GM12873 (cell line): ENCODE data around the gene ANTKMT.

Source experiments
- TF ChIP-seq, protein P1 (sequence below): IDR thresholded peaks from 2 replicates; pipeline ENCODE4 v1.5.1; 2012; ENCODE audit warnings: low read depth, mild to moderate bottlenecking, moderate library complexity, low read length, control low read depth; ENCODE audit not compliant: insufficient read depth; ENCODE audit errors: missing control alignments

Gene ANTKMT

DNA sequence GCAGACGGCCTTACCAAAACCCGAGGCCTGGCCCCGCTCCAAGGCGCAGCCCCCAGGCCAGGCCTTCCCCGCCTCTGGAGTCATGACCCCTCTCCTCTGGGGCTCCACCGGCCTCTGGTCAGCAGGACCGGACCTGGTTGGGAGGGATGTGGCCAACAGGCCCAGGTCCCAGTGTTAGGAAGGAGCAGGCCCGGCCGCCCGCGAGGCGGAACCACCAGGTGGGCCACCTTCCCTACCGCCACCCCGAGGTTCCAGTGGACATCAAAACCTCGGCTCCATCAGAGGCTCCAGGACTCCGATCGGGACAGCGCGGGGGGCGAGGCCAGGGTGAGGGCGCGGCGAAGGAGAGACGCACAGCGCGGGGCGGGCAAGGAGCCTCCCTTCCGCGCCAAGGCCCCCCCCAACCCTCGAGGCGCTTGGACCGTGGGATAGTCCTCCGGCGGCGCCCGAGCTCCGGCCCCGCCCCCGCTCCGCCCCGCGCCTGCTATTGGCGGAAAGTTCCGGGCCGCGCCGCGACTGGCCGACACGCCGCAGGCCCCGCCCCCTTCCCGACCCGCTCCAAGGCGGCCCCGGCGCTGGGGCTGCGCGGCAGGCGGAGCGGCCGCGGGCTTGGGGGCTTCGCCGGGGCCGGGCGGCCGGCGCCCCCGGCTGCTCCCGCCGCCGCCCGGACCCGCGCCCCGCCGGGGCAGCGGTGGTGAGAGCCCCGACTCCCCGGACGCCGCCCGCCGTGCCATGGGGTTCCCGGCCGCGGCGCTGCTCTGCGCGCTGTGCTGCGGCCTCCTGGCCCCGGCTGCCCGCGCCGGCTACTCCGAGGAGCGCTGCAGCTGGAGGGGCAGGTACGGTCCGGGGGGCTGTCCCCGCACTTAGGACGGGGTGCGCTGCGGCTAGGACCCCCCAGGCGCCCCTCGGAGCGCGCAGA is 6.1 kb upstream of the ANTKMT start, which contains the start of gene METRN:
METRN (plus strand) TSS at position 561 of the 919 bp plus-strand sequence; CDS start at position 733, 172 bp downstream.
- TF ChIP-seq, protein P1, sequence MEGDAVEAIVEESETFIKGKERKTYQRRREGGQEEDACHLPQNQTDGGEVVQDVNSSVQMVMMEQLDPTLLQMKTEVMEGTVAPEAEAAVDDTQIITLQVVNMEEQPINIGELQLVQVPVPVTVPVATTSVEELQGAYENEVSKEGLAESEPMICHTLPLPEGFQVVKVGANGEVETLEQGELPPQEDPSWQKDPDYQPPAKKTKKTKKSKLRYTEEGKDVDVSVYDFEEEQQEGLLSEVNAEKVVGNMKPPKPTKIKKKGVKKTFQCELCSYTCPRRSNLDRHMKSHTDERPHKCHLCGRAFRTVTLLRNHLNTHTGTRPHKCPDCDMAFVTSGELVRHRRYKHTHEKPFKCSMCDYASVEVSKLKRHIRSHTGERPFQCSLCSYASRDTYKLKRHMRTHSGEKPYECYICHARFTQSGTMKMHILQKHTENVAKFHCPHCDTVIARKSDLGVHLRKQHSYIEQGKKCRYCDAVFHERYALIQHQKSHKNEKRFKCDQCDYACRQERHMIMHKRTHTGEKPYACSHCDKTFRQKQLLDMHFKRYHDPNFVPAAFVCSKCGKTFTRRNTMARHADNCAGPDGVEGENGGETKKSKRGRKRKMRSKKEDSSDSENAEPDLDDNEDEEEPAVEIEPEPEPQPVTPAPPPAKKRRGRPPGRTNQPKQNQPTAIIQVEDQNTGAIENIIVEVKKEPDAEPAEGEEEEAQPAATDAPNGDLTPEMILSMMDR = no peak

DNA sequence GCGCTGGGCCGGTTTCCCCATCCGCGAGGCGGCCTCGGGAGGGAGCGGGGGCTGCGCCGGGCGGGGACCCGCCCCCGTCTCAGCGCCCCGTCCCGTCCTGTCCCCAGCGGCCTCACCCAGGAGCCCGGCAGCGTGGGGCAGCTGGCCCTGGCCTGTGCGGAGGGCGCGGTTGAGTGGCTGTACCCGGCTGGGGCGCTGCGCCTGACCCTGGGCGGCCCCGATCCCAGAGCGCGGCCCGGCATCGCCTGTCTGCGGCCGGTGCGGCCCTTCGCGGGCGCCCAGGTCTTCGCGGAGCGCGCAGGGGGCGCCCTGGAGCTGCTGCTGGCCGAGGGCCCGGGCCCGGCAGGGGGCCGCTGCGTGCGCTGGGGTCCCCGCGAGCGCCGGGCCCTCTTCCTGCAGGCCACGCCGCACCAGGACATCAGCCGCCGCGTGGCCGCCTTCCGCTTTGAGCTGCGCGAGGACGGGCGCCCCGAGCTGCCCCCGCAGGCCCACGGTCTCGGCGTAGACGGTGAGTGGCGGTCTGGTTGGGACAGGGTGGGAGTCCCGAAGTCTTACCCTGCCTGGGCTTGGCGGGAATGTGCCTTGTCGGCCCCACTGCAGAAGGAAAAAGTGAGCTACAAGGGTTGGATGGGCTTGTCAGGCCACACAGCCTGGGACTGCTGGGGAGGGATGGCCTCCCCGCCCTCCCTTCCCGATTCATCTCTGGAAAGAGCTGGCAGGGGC is 5.3 kb upstream of the ANTKMT start:
- TF ChIP-seq, protein P1 = peak; percentile 13

- TF ChIP-seq, protein P1 = no peak
These were observed 4.8 kb upstream of the ANTKMT start for GRCh38 chr16:716200-716568.

DNA sequence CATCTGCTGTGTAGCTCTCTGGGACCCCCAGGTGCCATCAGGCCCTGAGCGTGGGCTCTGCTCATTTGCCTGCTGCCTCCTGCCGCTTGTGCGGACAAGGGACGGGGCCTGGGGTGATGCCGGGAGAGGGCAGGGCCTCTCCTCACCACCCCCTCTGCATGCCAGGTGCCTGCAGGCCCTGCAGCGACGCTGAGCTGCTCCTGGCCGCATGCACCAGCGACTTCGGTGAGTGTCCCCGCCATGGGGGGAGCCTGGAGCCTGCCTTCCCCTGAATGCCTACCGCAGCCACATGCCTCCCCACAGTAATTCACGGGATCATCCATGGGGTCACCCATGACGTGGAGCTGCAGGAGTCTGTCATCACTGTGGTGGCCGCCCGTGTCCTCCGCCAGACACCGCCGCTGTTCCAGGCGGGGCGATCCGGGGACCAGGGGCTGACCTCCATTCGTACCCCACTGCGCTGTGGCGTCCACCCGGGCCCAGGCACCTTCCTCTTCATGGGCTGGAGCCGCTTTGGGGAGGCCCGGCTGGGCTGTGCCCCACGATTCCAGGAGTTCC is 4.1 kb upstream of the ANTKMT start:
- TF ChIP-seq, protein P1 = no peak

DNA sequence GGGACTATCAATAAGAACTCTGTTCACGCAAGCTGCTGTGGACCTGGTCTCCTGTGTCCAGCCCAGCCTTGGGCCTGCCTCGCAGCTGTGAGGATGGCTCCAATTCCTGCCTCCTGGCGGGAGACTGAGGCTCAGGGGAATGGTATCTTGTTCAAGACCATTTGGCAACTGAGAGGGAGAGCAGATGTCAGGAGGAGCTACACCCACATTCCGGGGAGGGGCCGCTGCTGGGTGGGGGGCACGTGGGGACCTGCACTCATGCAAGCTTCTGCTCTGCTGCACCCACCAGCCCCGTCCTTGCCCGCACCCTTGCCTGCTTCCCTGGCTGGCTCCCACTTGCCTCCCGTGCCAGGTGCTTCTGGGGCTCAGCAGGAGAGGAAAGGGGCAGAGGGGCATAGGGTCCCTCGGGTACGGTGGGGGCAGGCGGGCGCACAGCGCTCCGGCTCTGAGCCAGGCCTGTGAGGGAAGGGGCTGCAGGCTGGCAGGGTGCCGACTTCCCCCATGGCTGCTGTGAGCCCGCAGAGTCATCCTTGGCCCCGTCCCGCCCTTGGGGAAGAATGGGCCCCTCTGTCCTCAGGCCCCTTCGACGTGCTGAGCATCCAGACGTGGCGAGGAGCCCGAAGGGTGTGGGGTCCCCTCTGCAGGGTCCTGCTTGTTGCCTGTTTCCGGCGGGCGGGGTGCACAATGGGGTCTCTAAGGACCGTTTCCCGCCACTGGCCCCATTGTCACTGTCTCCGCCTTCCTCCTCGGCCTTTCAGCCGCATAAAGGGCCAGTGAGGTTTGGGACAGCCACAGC is 3.3 kb upstream of the ANTKMT start:
- TF ChIP-seq, protein P1 = no peak

GRCh38 chr16:718389-718788 is 2.6 kb upstream of the ANTKMT start:
- TF ChIP-seq, protein P1 = no peak

DNA sequence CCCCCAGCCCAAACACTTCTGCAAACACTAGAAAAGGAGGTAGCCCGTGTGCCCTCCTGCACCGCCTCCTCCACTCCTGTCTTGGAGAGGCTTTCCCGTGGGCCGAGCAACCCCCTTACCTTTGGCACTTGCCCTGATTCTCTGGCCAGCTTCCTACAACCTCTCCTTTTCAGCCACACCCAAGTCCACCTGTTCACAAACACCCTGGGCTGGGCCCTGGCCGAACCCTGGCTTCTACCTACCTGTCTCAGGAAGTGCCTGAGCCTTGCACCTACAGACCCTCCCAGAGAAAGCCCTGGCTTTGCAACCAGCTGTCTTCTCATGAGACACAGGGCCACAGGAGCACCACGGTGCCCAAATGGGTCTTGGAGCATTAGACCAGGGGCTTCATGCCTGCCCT is 2.0 kb upstream of the ANTKMT start:
- TF ChIP-seq, protein P1 = no peak
